Common myeloid progenitor, CD34-positive (primary cell): Measurements from ENCODE around the gene SLC30A2.

Experiments
- CTCF ChIA-PET: fragments of 350-600 bp; sonication (Branson Sonifier 250); formaldehyde crosslinking; loops from one replicate; lab custom pipeline; 2021; ENCODE audit warnings: antibody characterized with exemption; lab: Charles Lee
- POLR2A ChIA-PET: fragments of 350-600 bp; sonication (Branson Sonifier 250); formaldehyde crosslinking; loops from one replicate; lab custom pipeline; 2021; ENCODE audit warnings: antibody characterized with exemption; lab: Charles Lee
- DNase-seq, 3 donors: peaks; one replicate each; pipeline versions ENCODE4 v3.0.0 to v3.0.0-alpha.2; 2013
- H3K27ac ChIP-seq, 2 experiments: 1 replicate in 1 of 2; 2 replicates in 1 of 2; pipeline ENCODE4 v1.7.0; 2013; ENCODE audit warnings: inconsistent platforms in 2 of 2, low read length in 2 of 2, mild to moderate bottlenecking in 2 of 2, low read depth in 1 of 2, moderate library complexity in 1 of 2; ENCODE audit not compliant: severe bottlenecking in 2 of 2, insufficient read depth in 1 of 2, poor library complexity in 1 of 2
- H3K27me3 ChIP-seq, 5 experiments: replicated peaks in 2 of 5; 1 replicate in 3 of 5; 2 replicates in 2 of 5; pipeline versions ENCODE4 v1.6.1 to v1.7.0; 2013; ENCODE audit warnings: low read length in 4 of 5, mild to moderate bottlenecking in 2 of 5, moderate library complexity in 2 of 5, inconsistent platforms in 1 of 5; ENCODE audit not compliant: insufficient read depth in 5 of 5, control insufficient read depth in 4 of 5
- H3K36me3 ChIP-seq, 4 experiments: 1 replicate in 2 of 4; 2 replicates in 2 of 4; pipeline versions ENCODE4 v1.6.1 to v1.7.0; 2013; ENCODE audit warnings: low read length in 3 of 4, control low read depth in 1 of 4, mild to moderate bottlenecking in 1 of 4; ENCODE audit not compliant: control insufficient read depth in 4 of 4, insufficient read depth in 4 of 4
- H3K4me1 ChIP-seq, 4 experiments: 1 replicate in 3 of 4; 2 replicates in 1 of 4; pipeline versions ENCODE4 v1.6.1 to v1.7.1; 2013; ENCODE audit warnings: low read length in 3 of 4, mild to moderate bottlenecking in 3 of 4, control low read depth in 1 of 4, inconsistent platforms in 1 of 4, moderate library complexity in 1 of 4; ENCODE audit not compliant: control insufficient read depth in 4 of 4, insufficient read depth in 4 of 4; ENCODE audit errors: control extremely low read depth in 1 of 4
- H3K4me3 ChIP-seq, 7 experiments: 1 replicate in 4 of 7; 2 replicates in 3 of 7; pipeline versions ENCODE4 v1.5.1 to v1.7.0; 2013; ENCODE audit warnings: mild to moderate bottlenecking in 7 of 7, low read length in 6 of 7, moderate library complexity in 6 of 7, inconsistent platforms in 2 of 7, low read depth in 2 of 7, control low read depth in 1 of 7; ENCODE audit not compliant: insufficient read depth in 4 of 7, control insufficient read depth in 1 of 7; ENCODE audit errors: extremely low read depth in 1 of 7
- H3K9me3 ChIP-seq, 5 experiments: 1 replicate in 4 of 5; 2 replicates in 1 of 5; pipeline versions ENCODE4 v1.6.1 to v1.7.1; 2013; ENCODE audit warnings: low read length in 4 of 5, mild to moderate bottlenecking in 2 of 5, inconsistent platforms in 1 of 5, low read depth in 1 of 5, moderate library complexity in 1 of 5; ENCODE audit not compliant: control insufficient read depth in 4 of 5, insufficient read depth in 2 of 5; ENCODE audit errors: control extremely low read depth in 1 of 5
- whole genome bisulfite sequencing: methylation state at CpG from one replicate; pipeline ENCODE4 v1.1.5; 2013; ENCODE audit not compliant: insufficient coverage; 5-methylcytosine and 5-hydroxymethylcytosine counted together

The SLC30A2 gene

GRCh38 chr1:26031196-26031595 lies 14.7 kb downstream of the SLC30A2 start:
- no peak for DNase-seq
- WGBS, result 100% methylated on average over 4 of the region's 4 CpGs
- CTCF ChIA-PET, result interaction anchor here (0.7 to 3.0 kb wide), 3 partner anchors 9 to 187 kb away, joined by 3 to 8 read pairs (median 3); partner anchors contain the start of gene EXTL1
- no peak overlapping the region for H3K4me3 ChIP-seq
- H3K9me3 ChIP-seq, result no peaks in the 10 kb centered on the region
- H3K27ac ChIP-seq, result no peak overlapping the region
- POLR2A ChIA-PET, result interaction anchor here (0.6 kb wide), 1 partner anchor 210 kb away, joined by 3 read pairs; no protein-coding TSS in a partner anchor
- no peaks in the 10 kb centered on the region for H3K36me3 ChIP-seq
- peaks cover 0 to 32% (median 11%) of the 10 kb centered on the region in 4 experiments for H3K4me1 ChIP-seq
- peaks cover 0 to 13% (median 6%) of the 10 kb centered on the region in 5 experiments for H3K27me3 ChIP-seq

DNA sequence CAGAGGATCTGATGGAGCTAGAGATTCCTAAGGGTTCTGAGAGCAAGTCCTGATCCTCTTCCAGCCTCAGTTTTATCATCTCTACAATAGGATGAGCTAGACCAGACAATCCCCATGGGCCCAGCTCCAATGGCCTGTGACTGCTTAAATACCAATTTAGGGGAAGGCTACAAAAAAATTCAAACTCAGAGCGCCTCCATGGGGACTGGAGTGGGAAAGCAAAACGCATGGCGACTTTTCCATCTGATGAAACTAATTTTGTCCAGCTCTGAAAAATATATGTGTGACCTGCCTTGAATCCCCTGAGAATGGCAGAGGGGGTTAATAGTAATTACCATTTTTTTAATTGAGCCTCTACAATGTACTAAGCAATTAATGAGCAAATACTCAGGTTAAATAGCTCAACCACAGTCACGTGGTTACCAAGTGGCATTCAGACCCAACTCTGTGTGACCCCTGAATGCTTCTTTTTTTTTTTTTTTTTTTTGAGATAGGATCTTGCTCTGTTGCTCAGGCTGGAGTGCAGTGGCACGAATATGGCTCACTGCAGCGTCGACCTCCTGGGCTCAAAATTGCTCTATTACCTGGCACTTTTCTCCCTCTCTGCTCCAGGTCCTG lies 15.9 kb downstream of the SLC30A2 start:
- H3K36me3 ChIP-seq, result no peaks in the 10 kb centered on the region
- no peak overlapping the region for H3K4me3 ChIP-seq
- peaks cover 0 to 16% (median 6%) of the 10 kb centered on the region in 5 experiments for H3K27me3 ChIP-seq
- H3K9me3 ChIP-seq, result no peaks in the 10 kb centered on the region
- DNase-seq, result no peak
- 92% methylated on average over 7 of the region's 7 CpGs for WGBS
- POLR2A ChIA-PET, result no interaction called here
- H3K27ac ChIP-seq, result no peak overlapping the region
- peaks cover 0 to 20% (median 5%) of the 10 kb centered on the region in 4 experiments for H3K4me1 ChIP-seq
- CTCF ChIA-PET, result interaction anchor here (1.0 to 2.4 kb wide), 4 partner anchors 9 to 135 kb away, joined by 3 to 7 read pairs (median 4); no protein-coding TSS in a partner anchor

- ChIA-PET POLR2A (interaction anchor here (0.6 kb wide), 1 partner anchor 175 kb away, joined by 3 read pairs; no protein-coding TSS in a partner anchor), CTCF (interaction anchor here (1.0 to 2.4 kb wide), 3 partner anchors 9 to 134 kb away, joined by 3 to 7 read pairs (median 4); no protein-coding TSS in a partner anchor)
- H3K9me3 ChIP-seq, result no peaks in the 10 kb centered on the region
- H3K27ac ChIP-seq, result no peak overlapping the region
- H3K36me3 ChIP-seq, result no peaks in the 10 kb centered on the region
- no peak for DNase-seq
- WGBS, result 91% methylated on average over 13 of the region's 15 CpGs
- H3K27me3 ChIP-seq, result peaks cover 0 to 8% (median 0%) of the 10 kb centered on the region in 5 experiments
- peaks cover 0 to 17% (median 0%) of the 10 kb centered on the region in 4 experiments for H3K4me1 ChIP-seq
- H3K4me3 ChIP-seq, result no peak overlapping the region
These were observed 16.7 kb downstream of the SLC30A2 start for GRCh38 chr1:26029054-26029863.

DNA sequence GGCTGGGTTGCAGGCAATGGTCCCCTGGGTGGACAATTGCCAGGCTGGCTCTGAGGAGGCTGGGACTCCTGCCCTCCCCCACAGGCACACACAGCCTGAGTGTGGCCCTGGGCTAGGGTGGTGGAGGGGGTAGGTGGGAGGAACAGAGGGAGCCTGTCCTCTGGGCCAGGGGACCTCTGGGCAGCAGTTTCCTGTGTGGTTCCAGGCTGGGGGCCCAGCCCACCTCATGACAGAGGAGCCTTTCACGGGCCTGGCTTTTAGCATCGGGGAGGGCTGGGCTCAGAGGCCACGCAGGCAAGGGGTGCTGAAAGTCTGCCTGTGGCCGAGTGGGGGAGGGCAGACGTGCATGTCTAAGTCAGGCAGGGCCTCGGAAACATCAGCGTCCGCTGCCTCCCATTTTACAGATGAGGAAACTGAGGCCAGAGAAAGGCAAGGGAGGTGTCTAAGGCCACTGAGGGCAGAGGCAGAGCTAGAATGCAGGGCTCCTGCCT lies 17.4 kb downstream of the SLC30A2 start:
- POLR2A ChIA-PET, result no interaction called here
- peaks cover 0 to 17% (median 0%) of the 10 kb centered on the region in 4 experiments for H3K4me1 ChIP-seq

GRCh38 chr1:26027716-26028489 lies 18.0 kb downstream of the SLC30A2 start:
- 59% methylated on average over 3 of the region's 3 CpGs for WGBS
- H3K27ac ChIP-seq, result no peak overlapping the region
- ChIA-PET POLR2A (no interaction called here), CTCF (interaction anchor here (1.3 to 1.5 kb wide), 2 partner anchors 23 to 132 kb away, joined by 4 read pairs; no protein-coding TSS in a partner anchor)
- H3K9me3 ChIP-seq, result no peaks in the 10 kb centered on the region
- H3K4me3 ChIP-seq, result no peak overlapping the region
- DNase-seq, result no peak
- no peaks in the 10 kb centered on the region for H3K36me3 ChIP-seq
- peaks cover 0 to 3% (median 0%) of the 10 kb centered on the region in 5 experiments for H3K27me3 ChIP-seq
- peaks cover 0 to 17% (median 0%) of the 10 kb centered on the region in 4 experiments for H3K4me1 ChIP-seq

More for the DNA sequence above, 17.4 kb downstream of the SLC30A2 start:
- DNase-seq, result no peak
- no peaks in the 10 kb centered on the region for H3K36me3 ChIP-seq
- no peak overlapping the region for H3K27ac ChIP-seq
- H3K4me3 ChIP-seq, result no peak overlapping the region
- H3K9me3 ChIP-seq, result no peaks in the 10 kb centered on the region
- CTCF ChIA-PET, result interaction anchor here (1.5 to 2.4 kb wide), 2 partner anchors 10 to 133 kb away, joined by 4 to 7 read pairs; no protein-coding TSS in a partner anchor
- WGBS, result 75% methylated on average over 8 of the region's 8 CpGs
- H3K27me3 ChIP-seq, result peaks cover 0 to 6% (median 0%) of the 10 kb centered on the region in 5 experiments

GRCh38 chr1:26025517-26025916 lies 20.4 kb downstream of the SLC30A2 start:
- no peaks in the 10 kb centered on the region for H3K36me3 ChIP-seq
- ChIA-PET CTCF (interaction anchor here (1.3 to 1.5 kb wide), 2 partner anchors 10 to 12 kb away, joined by 3 read pairs; no protein-coding TSS in a partner anchor), POLR2A (no interaction called here)
- DNase-seq, result no peak
- no peak overlapping the region for H3K27ac ChIP-seq
- H3K9me3 ChIP-seq, result no peaks in the 10 kb centered on the region
- H3K4me3 ChIP-seq, result no peak overlapping the region
- H3K4me1 ChIP-seq, result peaks cover 0 to 22% (median 0%) of the 10 kb centered on the region in 4 experiments
- 100% methylated on average over 4 of the region's 5 CpGs for WGBS
- H3K27me3 ChIP-seq, result peaks cover 0 to 9% (median 0%) of the 10 kb centered on the region in 5 experiments
